Astrocyte of the spinal cord (primary cell): Measurements from ENCODE around the gene NME2.
A peak's percentile ranks its signal among the peaks of the same experiment; 100 is the strongest.
"Not testable (repeated sequence)": the region's sequence is repeated elsewhere in the genome, so short reads cannot be mapped to it uniquely, and the experiment has no call there.

Experiments used
- DNase-seq: peaks from one replicate; pipeline ENCODE4 v3.0.0; 2011; ENCODE audit warnings: low read depth, low spot score
- H3K4me3 ChIP-seq: 2 replicates; pipeline ENCODE4 v1.5.1; 2011; ENCODE audit warnings: low read depth, mild to moderate bottlenecking, low read length, moderate library complexity
- in situ Hi-C: cut with HindIII; loops from 2 replicates; pipeline ENCODE4 v1.10.0; 2017; ENCODE audit warnings: low sequenced_read_pairs
- TF ChIP-seq, protein P1 (sequence below): IDR thresholded peaks from 2 replicates; pipeline ENCODE4 v1.5.1; 2012; ENCODE audit warnings: low read depth, mild to moderate bottlenecking, low read length, inconsistent platforms

NME2 gene

GRCh38 chr17:51165680-51166197 is 472 bp upstream of the NME2 start:
- H3K4me3 ChIP-seq = peak overlapping the region; percentile 89
- TF ChIP-seq, protein P1, sequence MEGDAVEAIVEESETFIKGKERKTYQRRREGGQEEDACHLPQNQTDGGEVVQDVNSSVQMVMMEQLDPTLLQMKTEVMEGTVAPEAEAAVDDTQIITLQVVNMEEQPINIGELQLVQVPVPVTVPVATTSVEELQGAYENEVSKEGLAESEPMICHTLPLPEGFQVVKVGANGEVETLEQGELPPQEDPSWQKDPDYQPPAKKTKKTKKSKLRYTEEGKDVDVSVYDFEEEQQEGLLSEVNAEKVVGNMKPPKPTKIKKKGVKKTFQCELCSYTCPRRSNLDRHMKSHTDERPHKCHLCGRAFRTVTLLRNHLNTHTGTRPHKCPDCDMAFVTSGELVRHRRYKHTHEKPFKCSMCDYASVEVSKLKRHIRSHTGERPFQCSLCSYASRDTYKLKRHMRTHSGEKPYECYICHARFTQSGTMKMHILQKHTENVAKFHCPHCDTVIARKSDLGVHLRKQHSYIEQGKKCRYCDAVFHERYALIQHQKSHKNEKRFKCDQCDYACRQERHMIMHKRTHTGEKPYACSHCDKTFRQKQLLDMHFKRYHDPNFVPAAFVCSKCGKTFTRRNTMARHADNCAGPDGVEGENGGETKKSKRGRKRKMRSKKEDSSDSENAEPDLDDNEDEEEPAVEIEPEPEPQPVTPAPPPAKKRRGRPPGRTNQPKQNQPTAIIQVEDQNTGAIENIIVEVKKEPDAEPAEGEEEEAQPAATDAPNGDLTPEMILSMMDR = no peak
- in situ Hi-C loops = no loop called here
- DNase-seq = no peak

GRCh38 chr17:51166987-51167931 is 1.0 kb downstream of the NME2 start:
- peak overlapping the region; percentile 89 for H3K4me3 ChIP-seq
- in situ Hi-C loops = no loop called here
- TF ChIP-seq, protein P1 = peak; percentile 81
- DNase-seq = peak; percentile 41

GRCh38 chr17:51169340-51169739 is 3.1 kb downstream of the NME2 start:
- in situ Hi-C loops = no loop called here
- TF ChIP-seq, protein P1 = no peak
- H3K4me3 ChIP-seq = no peak overlapping the region
- DNase-seq = no peak

DNA sequence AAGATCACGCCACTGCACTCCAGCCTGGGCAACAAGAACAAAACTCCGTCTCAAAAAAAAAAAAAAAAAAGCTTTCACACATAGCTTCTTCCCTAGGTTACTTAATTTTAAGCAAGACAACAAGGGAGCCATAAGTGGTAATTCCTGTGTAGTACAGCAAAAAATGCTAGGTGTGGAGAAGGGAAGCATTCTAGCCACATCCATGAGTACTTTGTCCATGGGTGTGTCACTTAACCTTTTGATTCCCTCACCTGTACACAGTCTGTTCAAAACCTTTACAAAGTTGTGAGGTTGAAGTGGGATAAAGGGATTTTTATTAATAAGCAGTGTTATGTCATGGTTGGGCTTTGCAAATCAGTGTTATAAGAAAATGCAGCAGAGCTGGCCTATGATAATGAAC is 4.5 kb downstream of the NME2 start:
- in situ Hi-C loops = no loop called here
- DNase-seq = no peak
- TF ChIP-seq, protein P1 = no peak
- no peak overlapping the region for H3K4me3 ChIP-seq

GRCh38 chr17:51172030-51172429 is 5.8 kb downstream of the NME2 start:
- in situ Hi-C loops, H3K4me3 ChIP-seq, DNase-seq: not testable (repeated sequence)

DNA sequence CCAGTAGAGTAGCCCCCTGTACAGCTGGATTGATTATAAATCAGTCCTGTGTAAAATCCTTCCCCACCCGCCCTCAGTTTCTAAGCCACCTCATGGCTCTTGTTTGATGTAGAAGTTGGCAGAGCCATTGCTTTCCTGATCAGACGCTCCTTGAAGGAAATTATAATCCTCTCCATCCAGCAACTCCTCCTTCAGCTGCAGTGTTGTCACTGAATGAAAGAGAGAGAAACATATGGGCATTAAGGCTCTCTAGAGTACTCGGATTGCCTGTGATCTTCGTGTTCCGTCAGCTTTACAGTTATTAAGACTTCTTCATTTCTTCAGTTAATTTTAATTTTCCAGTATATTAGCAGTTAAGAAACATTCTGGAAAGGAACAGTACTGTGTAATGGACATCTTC is 14.3 kb downstream of the NME2 start:
- in situ Hi-C loops = no loop called here
- TF ChIP-seq, protein P1 = no peak
- no peak for DNase-seq
- H3K4me3 ChIP-seq = no peak overlapping the region

GRCh38 chr17:51184124-51184523 is 17.9 kb downstream of the NME2 start:
- H3K4me3 ChIP-seq = no peak overlapping the region
- TF ChIP-seq, protein P1 = no peak
- in situ Hi-C loops = no loop called here
- DNase-seq = no peak
